Kidney epithelial cell (primary cell): ENCODE results near the gene NTRK3. TPM values are rescaled to one million over a fixed set of nuclear protein-coding genes. Genes with fewer than 3 reads are reported as not detected.

ENCODE experiments used
- DNase-seq: peaks from one replicate; pipeline ENCODE4 v3.0.0-alpha.2; 2010; ENCODE audit warnings: low read depth
- H3K27me3 ChIP-seq: 2 replicates; pipeline ENCODE4 v1.6.0; 2011; ENCODE audit warnings: low read length; ENCODE audit not compliant: control insufficient read depth, insufficient read depth
- H3K36me3 ChIP-seq: 2 replicates; pipeline ENCODE4 v1.5.1; 2011; ENCODE audit warnings: low read length; ENCODE audit not compliant: control insufficient read depth, insufficient read depth
- H3K4me3 ChIP-seq: 2 replicates; pipeline ENCODE4 v1.5.1; 2011; ENCODE audit warnings: low read depth, mild to moderate bottlenecking, control low read depth, low read length
- total RNA-seq: library from RNA; depleted of rRNA; stranded (reverse); fragments of >200 nt; gene quantifications from 2 replicates; pipeline ENCODE4 v1.2.3, GENCODE V29; 2015
- TF ChIP-seq, protein P1 (sequence below): IDR thresholded peaks from 2 replicates; pipeline ENCODE4 v1.5.1; 2011; ENCODE audit warnings: mild to moderate bottlenecking, moderate library complexity, low read length, control low read depth, inconsistent platforms; ENCODE audit not compliant: insufficient read depth, poor library complexity, severe bottlenecking

NTRK3 gene
- total RNA-seq, 1 donor from 2014 or later, result not detected

DNA sequence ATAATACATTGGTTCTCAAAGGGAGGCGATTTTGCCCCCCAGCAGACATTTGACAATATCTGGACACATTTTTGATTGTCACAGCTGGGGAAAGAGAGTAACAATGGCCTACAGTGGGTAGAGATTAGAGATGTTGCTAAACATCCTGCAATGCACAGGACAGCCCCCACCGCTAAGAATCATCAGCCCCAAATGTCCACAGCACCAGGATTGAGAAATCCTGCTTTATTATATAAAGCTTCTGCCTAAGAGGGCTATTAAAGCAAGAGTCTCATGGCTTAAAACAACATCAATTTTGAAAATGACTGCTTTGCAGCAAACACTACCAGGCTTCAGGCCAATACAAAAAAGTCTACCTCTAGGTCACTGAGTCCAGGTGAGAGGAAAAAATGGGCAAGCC, 68.2 kb downstream of the NTRK3 start:
- H3K4me3 ChIP-seq, result no peak overlapping the region
- no peak for DNase-seq
- H3K36me3 ChIP-seq, result no peaks in the 10 kb centered on the region
- H3K27me3 ChIP-seq, result no peaks in the 10 kb centered on the region
- TF ChIP-seq, protein P1, sequence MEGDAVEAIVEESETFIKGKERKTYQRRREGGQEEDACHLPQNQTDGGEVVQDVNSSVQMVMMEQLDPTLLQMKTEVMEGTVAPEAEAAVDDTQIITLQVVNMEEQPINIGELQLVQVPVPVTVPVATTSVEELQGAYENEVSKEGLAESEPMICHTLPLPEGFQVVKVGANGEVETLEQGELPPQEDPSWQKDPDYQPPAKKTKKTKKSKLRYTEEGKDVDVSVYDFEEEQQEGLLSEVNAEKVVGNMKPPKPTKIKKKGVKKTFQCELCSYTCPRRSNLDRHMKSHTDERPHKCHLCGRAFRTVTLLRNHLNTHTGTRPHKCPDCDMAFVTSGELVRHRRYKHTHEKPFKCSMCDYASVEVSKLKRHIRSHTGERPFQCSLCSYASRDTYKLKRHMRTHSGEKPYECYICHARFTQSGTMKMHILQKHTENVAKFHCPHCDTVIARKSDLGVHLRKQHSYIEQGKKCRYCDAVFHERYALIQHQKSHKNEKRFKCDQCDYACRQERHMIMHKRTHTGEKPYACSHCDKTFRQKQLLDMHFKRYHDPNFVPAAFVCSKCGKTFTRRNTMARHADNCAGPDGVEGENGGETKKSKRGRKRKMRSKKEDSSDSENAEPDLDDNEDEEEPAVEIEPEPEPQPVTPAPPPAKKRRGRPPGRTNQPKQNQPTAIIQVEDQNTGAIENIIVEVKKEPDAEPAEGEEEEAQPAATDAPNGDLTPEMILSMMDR, result no peak

DNA sequence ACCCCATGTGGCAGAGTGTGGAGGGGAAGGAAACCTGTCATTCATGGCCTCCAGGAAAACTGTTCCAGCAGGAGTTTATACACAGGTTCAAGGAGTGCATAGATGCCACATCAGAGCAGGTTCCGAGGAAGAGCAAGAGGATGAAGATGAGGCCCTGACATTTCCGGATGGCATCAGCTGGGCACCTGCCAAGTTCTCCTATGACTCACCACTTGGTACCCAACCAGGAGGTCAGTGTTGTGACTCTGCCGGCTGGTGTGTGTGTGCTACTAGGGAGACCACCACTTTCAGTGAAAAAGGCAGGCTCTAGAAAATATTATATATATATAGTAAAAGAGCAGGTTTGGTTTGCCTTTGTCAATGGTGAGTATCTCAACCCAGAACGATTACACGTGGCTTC, 69.3 kb downstream of the NTRK3 start:
- Histone ChIP-seq H3K27me3 (no peaks in the 10 kb centered on the region), H3K4me3 (no peak overlapping the region), H3K36me3 (no peaks in the 10 kb centered on the region)
- DNase-seq, result no peak
- TF ChIP-seq, protein P1, result no peak

DNA sequence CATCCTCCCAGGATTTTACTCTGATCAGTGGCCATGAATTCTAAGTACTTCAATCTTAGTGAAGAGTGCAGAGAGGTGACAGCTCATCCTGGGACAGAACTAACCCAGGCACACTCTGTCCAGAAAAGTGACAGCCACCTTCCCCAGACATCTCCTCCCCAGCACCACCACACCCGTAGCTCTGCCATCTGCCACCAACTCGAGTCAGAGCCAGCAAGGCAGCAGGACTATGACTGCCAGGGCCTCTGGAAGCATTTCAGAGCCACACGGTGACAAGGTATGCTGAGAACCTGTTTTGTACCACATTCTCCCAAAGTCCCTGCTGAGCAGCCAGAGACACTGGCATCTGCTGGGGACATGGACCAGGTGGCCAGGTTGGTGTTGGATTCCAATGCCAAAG, 71.0 kb downstream of the NTRK3 start:
- no peaks in the 10 kb centered on the region for H3K36me3 ChIP-seq
- TF ChIP-seq, protein P1, result no peak
- no peak for DNase-seq
- H3K4me3 ChIP-seq, result no peak overlapping the region
- H3K27me3 ChIP-seq, result no peaks in the 10 kb centered on the region

DNA sequence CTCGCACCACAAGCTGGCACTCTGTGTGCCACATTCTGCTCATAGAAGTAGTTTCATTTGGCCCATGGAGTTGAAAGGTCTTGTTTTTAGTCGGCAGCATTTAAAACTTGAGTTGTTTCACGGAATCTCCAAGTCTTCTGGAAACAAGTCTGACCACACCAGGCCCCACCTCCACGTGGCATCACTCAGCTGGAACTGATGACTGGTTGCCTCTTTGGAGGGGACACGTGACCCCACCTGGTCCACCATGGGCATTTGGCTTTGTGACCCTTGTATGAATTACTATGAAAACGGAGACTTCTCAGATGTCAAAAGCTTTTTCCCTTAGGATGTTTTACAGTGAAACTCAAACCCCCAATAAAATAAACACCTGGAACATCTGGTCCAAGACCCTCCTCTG, 74.9 kb downstream of the NTRK3 start:
- Histone ChIP-seq H3K36me3 (no peaks in the 10 kb centered on the region), H3K4me3 (no peak overlapping the region), H3K27me3 (no peaks in the 10 kb centered on the region)
- DNase-seq, result no peak
- TF ChIP-seq, protein P1, result no peak

DNA sequence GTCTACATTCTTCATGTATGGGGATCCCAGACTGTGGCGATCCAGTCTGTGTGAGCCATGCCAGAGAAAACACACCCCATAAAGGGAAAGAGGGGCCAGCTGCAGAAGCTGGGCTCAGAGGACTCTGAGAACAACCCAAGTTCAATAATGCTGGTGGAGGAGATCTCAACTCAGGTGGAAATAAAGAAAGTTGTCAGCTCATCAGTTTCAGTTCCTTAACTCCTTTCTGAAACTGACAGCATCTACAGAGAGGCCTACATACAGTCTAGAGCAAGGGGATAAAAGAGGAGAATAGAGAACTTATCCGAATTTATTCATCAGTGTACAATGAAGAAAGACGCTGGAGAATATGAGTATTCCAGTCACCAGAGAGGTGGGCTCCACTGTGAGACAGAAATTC, 77.0 kb downstream of the NTRK3 start:
- no peak for DNase-seq
- H3K36me3 ChIP-seq, result no peaks in the 10 kb centered on the region
- TF ChIP-seq, protein P1, result no peak

DNA sequence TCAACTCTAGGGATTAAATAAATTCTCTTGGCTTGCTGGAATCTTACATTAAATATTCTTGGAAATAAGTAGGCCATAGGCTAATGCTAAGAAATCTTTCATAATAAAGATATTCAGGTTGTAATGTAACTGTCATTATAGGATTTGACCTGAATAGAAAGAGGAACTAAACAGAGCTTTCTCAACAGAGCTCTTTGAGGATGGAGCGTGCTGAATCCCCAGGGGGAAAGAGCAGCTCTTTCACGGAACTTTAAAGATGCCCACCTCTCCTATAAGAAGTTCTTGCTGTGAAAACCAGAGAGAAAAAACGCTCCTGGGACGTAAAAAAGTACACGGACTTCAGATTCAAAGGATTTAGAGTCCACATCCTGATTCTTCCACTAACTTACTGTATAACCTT, 77.9 kb downstream of the NTRK3 start:
- no peaks in the 10 kb centered on the region for H3K36me3 ChIP-seq
- H3K4me3 ChIP-seq, result no peak overlapping the region
- no peak for DNase-seq
- H3K27me3 ChIP-seq, result no peaks in the 10 kb centered on the region
- TF ChIP-seq, protein P1, result no peak

More for the DNA sequence above, 77.0 kb downstream of the NTRK3 start:
- Histone ChIP-seq H3K27me3 (no peaks in the 10 kb centered on the region), H3K4me3 (no peak overlapping the region)
